Measurements from ENCODE around the gene GLUL. TPM values are rescaled to one million over a fixed set of nuclear protein-coding genes. Genes with fewer than 3 reads are reported as not detected.

GLUL gene
- total RNA-seq, 2 donors from 2014 or later, result 621 to 1,699 TPM

GRCh38 chr1:182430263-182431068 is 38.9 kb upstream of the GLUL start:
- no peaks in the 10 kb centered on the region for H3K4me1 ChIP-seq
- ATAC-seq, result no peak
- intact Hi-C loops (cut with DNase I), result no loop called here

DNA sequence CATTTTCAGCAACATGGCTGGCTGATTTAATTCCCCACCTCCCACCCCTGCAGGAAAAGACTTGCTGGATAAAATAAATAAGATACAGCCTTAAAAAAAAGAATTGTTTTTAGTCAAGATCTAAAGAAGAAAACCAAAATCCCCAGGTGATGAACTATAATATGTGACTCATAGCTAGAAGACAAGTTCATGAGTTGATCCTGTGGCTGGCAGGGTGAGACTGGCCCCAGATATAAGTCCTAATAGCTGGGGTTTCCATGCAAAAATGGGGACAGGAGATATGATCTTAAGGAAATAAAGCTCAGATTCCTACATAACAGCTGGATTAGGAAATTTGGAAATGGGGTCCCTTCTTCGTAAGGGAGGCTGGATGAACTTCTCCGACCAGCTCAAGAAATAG is 36.5 kb upstream of the GLUL start:
- WGBS, 2 donors, result 86 to 90% methylated on average over 2 of the region's 2 CpGs

More at GRCh38 chr1:182430263-182431068, 38.9 kb upstream of the GLUL start:
- H3K27me3 ChIP-seq, result no peaks in the 10 kb centered on the region
- DNase-seq, result no peak
- TF ChIP-seq POLR2A (IDR thresholded peaks at IDR 0.05) (no peak), CTCF (IDR thresholded peaks at IDR 0.05) (no peak)
- WGBS, 2 donors, result 74 to 75% methylated on average over 11 of the region's 11 CpGs
- no peaks in the 10 kb centered on the region for H3K36me3 ChIP-seq (replicated peaks in 1 of 2; ENCODE audit: insufficient read depth in 1 of 2, low read depth in 2 of 2)
- H3K4me3 ChIP-seq, result no peak overlapping the region
- no peak overlapping the region for H3K27ac ChIP-seq
- H3K9me3 ChIP-seq, result no peaks in the 10 kb centered on the region

GRCh38 chr1:182426442-182427430 is 35.1 kb upstream of the GLUL start:
- WGBS, 2 donors, result 75 to 76% methylated on average over 7 of the region's 7 CpGs
- ATAC-seq (no peak), DNase-seq (no peak)
- Histone ChIP-seq H3K27me3 (no peaks in the 10 kb centered on the region), H3K27ac (no peak overlapping the region), H3K9me3 (no peaks in the 10 kb centered on the region), H3K4me1 (no peaks in the 10 kb centered on the region), H3K4me3 (no peak overlapping the region), H3K36me3 (replicated peaks in 1 of 2; ENCODE audit: insufficient read depth in 1 of 2, low read depth in 2 of 2) (no peaks in the 10 kb centered on the region)
- intact Hi-C loops (cut with DNase I), result no loop called here
- TF ChIP-seq CTCF (IDR thresholded peaks at IDR 0.05) (no peak), POLR2A (IDR thresholded peaks at IDR 0.05) (no peak)

More for the DNA sequence above, 36.5 kb upstream of the GLUL start:
- Histone ChIP-seq H3K36me3 (replicated peaks in 1 of 2; ENCODE audit: insufficient read depth in 1 of 2, low read depth in 2 of 2) (no peaks in the 10 kb centered on the region), H3K27ac (no peak overlapping the region), H3K9me3 (no peaks in the 10 kb centered on the region), H3K4me1 (no peaks in the 10 kb centered on the region), H3K27me3 (no peaks in the 10 kb centered on the region), H3K4me3 (no peak overlapping the region)
- ATAC-seq, result no peak
- intact Hi-C loops (cut with DNase I), result no loop called here
- no peak for TF ChIP-seq POLR2A (IDR thresholded peaks at IDR 0.05)
- TF ChIP-seq CTCF (IDR thresholded peaks at IDR 0.05), result no peak
- DNase-seq, result no peak

DNA sequence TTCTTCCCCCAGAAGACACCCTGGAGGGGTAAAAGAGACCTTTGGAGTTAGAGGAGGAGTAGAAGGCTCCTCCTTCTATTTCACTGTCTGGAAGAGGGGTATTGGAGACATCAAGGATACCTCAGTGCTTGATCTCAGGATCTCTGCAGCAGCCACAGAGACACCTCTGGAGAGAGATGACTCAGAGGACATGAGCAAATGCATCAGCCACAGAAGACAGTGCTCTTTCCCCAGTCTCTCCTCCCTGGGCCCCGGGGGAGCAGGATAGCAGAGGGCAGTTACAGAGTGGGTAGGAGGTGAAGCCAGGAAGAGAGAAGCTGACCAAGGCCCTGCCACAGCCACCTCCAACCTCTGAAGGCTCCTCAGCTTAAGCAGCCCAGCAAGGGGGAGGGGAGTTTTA is 24.2 kb upstream of the GLUL start:
- intact Hi-C loops (cut with DNase I), result no loop called here
- DNase-seq (no peak), ATAC-seq (no peak)
- Histone ChIP-seq H3K4me1 (peaks cover 1% of the 10 kb centered on the region), H3K36me3 (replicated peaks in 1 of 2; ENCODE audit: insufficient read depth in 1 of 2, low read depth in 2 of 2) (no peaks in the 10 kb centered on the region), H3K27me3 (no peaks in the 10 kb centered on the region), H3K27ac (no peak overlapping the region), H3K9me3 (no peaks in the 10 kb centered on the region), H3K4me3 (no peak overlapping the region)
- no peak for TF ChIP-seq CTCF (IDR thresholded peaks at IDR 0.05)
- TF ChIP-seq POLR2A (IDR thresholded peaks at IDR 0.05), result no peak
- 67 to 86% methylated on average over 1 of the region's 1 CpG for WGBS, 2 donors
